HG03045 (cell line): Measurements from ENCODE around the gene RNF39.
"Not testable (repeated sequence)": the region's sequence is repeated elsewhere in the genome, so short reads cannot be mapped to it uniquely, and the experiment has no call there.

ENCODE experiments used
- ATAC-seq: cut with Tn5 transposase; IDR thresholded peaks from one replicate; pipeline ENCODE4 v1.9.1; 2021; ENCODE audit warnings: mild to moderate bottlenecking, moderate library complexity; ENCODE audit not compliant: unreplicated experiment

Gene RNF39

DNA sequence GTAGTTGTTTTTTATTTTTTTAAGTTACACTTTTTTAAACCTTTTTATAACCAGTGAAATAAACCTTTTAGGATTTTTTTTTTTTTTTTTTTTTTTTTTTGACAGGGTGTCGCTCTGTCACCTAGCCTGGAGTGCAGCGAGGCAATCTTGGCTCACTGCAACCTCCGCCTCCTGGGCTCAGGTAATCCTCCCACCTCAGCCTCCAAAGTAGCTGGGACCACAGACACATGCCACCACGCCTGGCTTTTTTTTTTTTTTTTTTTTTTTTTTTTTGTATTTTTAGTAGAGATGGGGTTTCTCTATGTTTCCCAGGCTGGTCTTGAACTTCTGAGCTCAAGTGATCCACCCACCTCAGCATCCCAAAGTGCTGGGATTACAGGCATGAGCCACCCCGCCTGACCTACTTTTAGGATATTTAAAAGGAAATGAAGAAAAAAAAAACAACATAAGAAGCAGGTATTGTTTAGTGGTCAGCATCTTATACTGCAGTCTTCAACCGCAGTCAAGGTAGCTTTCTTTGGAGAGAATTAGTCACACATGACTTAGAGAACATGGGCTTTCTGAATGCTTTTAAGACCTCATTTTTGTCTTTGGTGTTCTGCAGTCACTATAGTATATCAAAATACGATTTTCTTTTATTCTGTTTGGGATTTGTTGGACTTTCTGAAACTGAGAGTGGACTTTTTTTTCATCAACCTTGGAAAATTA, 12.9 kb downstream of the RNF39 start:
- no peak for ATAC-seq

- no peak for ATAC-seq
Observed at GRCh38 chr6:30061858-30062458, 13.6 kb downstream of the RNF39 start.

- ATAC-seq = peak; percentile 79
Observed at GRCh38 chr6:30061092-30061857, 14.3 kb downstream of the RNF39 start, which contains the start of gene POLR1H. TSS of gene POLR1H (plus strand) at chr6:30061265. CDS start at chr6:30061525, 260 bp downstream.

- peak; percentile 10 for ATAC-seq
Observed at GRCh38 chr6:30060606-30061091, 14.9 kb downstream of the RNF39 start.

- ATAC-seq = no peak
Observed at GRCh38 chr6:30055513-30055912, 20.1 kb downstream of the RNF39 start.

GRCh38 chr6:30053682-30054081, 21.9 kb downstream of the RNF39 start:
- no peak for ATAC-seq

- no peak for ATAC-seq
Observed at GRCh38 chr6:30047220-30047619, 28.3 kb downstream of the RNF39 start.

DNA sequence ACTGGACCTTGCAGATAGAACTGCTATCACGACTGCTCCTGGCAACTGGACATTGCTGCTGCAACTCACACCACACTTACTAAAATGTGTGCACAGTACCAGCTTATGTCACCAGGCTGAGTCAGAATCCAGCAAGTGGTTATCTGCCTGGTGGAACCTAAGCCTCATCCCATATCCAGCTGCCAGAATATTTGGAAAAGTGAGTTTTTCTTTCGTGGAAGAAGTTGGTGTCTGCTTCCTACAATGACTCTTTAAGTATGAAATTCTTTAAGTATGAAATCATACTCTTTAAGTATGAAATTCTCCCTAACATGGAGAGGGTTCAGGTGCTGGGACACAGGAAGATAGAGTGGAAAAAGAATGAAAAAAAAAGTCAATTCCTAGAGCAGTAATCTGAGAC, 30.9 kb downstream of the RNF39 start:
- no peak for ATAC-seq

DNA sequence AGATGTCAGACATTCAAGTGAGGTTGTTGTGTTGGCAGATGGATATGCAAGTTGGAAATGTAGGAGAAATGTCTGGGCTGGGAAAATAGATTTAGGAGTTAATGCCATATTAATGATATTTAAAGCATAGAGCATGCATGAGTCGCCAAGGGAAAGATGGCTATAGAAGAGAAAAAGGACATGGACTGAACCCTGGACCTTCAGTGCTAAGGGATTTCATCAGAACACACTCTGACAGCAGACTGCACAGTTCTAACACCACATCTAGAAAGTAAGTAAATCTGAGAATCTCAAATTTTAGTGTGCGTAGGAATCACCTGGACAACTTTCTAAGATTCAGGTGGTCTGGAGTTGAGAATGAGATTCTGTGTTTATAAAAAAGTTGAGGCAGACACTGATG, 31.8 kb downstream of the RNF39 start:
- ATAC-seq = no peak

- ATAC-seq = no peak
Observed at GRCh38 chr6:30042914-30043313, 32.7 kb downstream of the RNF39 start.

- ATAC-seq = no peak
Observed at GRCh38 chr6:30042476-30042875, 33.1 kb downstream of the RNF39 start.

GRCh38 chr6:30041821-30042220, 33.7 kb downstream of the RNF39 start:
- no peak for ATAC-seq

GRCh38 chr6:30041221-30041620, 34.3 kb downstream of the RNF39 start:
- no peak for ATAC-seq

- no peak for ATAC-seq
Observed at GRCh38 chr6:30037182-30037788, 38.3 kb downstream of the RNF39 start.

- no peak for ATAC-seq
Observed at GRCh38 chr6:30035784-30036183, 39.8 kb downstream of the RNF39 start.

- not testable (repeated sequence) for ATAC-seq
Observed at GRCh38 chr6:30033440-30033839, 42.1 kb downstream of the RNF39 start.

DNA sequence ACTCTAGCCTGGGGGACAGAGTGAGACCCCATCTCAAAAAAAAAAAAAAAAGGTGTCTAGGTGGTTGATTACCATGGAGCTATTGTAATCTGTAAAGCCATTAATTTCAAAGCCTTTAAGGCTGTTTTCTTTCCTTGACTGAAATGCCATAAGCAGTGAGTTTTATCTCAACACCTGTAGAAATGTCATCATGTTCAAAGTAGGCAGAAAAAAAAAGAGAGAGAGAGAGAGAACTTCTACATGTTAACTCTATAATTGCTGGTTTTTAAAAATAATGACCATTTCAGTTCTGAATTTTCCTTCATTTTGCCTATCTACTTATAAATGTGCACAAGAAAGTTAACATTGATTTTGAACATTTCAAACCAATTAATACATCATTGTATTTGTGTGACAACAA, 44.2 kb downstream of the RNF39 start:
- ATAC-seq = no peak

DNA sequence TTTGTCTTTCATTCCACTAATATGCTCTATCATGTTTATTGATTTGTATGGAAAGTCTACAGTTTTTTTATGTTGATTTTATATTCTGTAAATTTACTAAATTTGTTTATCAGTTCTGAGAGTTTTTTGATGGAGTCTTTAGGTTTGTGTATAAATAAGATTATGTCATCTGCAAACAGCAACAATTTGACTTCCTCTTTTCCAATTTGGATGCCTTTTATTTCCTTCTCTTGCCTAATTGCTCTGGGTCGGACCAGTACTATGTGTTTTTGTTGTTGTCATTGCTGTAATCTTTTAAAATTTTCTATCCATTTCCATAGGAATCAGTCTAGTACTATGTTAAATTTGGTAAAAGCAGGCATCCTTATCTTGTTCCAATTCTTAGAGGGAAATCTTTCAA, 46.0 kb downstream of the RNF39 start:
- ATAC-seq = no peak

- no peak for ATAC-seq
Observed at GRCh38 chr6:30025186-30025585, 50.4 kb downstream of the RNF39 start.

DNA sequence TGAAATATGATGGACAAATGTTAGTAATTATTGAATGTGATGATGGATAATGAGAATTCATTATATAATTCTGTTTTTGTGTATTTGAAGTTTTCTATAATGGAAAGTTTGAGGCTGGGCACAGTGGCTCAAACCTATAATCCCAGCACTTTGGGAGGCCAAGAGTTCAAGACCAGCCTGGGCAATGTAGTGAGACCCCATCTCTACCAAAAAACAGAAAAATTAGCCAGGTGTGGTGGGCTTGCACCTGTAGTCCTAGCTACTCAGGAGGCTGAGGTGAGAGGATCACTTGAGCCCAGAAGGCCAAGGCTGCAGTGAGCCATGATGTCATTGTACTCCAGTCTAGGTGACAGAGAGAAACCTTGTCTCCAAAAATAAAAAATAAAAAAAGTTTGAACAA, 52.9 kb downstream of the RNF39 start:
- ATAC-seq = not testable (repeated sequence)

GRCh38 chr6:30022189-30022588, 53.4 kb downstream of the RNF39 start:
- no peak for ATAC-seq
